GM12878 (cell line): ENCODE data around the gene HMCN2. TPM values are rescaled to one million over a fixed set of nuclear protein-coding genes. Genes with fewer than 3 reads are reported as not detected.
A peak's percentile ranks its signal among the peaks of the same experiment; 100 is the strongest.

Experiments used
- ATAC-seq: fragments of 200-7000 bp; cut with Tn5 transposase; 3 replicates; pipeline ENCODE4 v1.9.1; 2020; ENCODE audit warnings: mild to moderate bottlenecking, moderate library complexity
- BruUV-seq: library from RNA; stranded (reverse); fragments of 400-500 nt; replicated peaks from 2 replicates; lab custom pipeline; 2021; lab: Mats Ljungman, UMichigan
- CTCF ChIA-PET: fragments of 300-600 bp; sonication (Branson Sonifier 250); formaldehyde crosslinking; extraction: SDS; loops from one replicate; lab custom pipeline; 2021; ENCODE audit warnings: inconsistent platforms; lab: Yijun Ruan, JAX
- POLR2A ChIA-PET: fragments of 350-600 bp; formaldehyde crosslinking; extraction: SDS; loops from one replicate; lab custom pipeline; 2021; ENCODE audit warnings: inconsistent platforms; lab: Charles Lee
- RAD21 ChIA-PET: fragments of 300-600 bp; sonication (Branson Sonifier 250); formaldehyde crosslinking; loops from one replicate; lab custom pipeline; 2023; ENCODE audit warnings: antibody characterized with exemption; ENCODE audit not compliant: unreplicated experiment; lab: Charles Lee
- SMC1A ChIA-PET: fragments of 300-600 bp; sonication (Branson Sonifier 250); formaldehyde crosslinking; loops from one replicate; lab custom pipeline; 2023; ENCODE audit not compliant: unreplicated experiment, uncharacterized antibody; lab: Charles Lee
- DNase-seq: peaks from one replicate; pipeline ENCODE4 v3.0.0-alpha.2; 2011; ENCODE audit warnings: low read depth, low spot score
- FAIRE-seq: peaks from 3 replicates; lab custom pipeline; 2011; peaks lifted over from hg19 to GRCh38; lab: Jason Lieb, UNC
- H2AFZ ChIP-seq: 2 replicates; pipeline ENCODE4 v1.6.0; 2011; ENCODE audit warnings: low read depth, low read length, control low read depth; ENCODE audit not compliant: control insufficient read depth
- H3K27ac ChIP-seq: 2 replicates; pipeline ENCODE4 v1.5.1; 2011; ENCODE audit warnings: control low read depth; ENCODE audit not compliant: control insufficient read depth, insufficient read depth
- H3K27me3 ChIP-seq, 2 experiments: replicated peaks in 1 of 2; 2 replicates each; pipeline versions ENCODE4 v1.6.0 to v1.6.1; 2011; ENCODE audit warnings: low read length in 1 of 2; ENCODE audit not compliant: control insufficient read depth in 2 of 2, insufficient read depth in 2 of 2
- H3K36me3 ChIP-seq, 2 experiments: 2 replicates each; pipeline ENCODE4 v1.5.1; 2011; ENCODE audit warnings: low read length in 1 of 2; ENCODE audit not compliant: control insufficient read depth in 2 of 2, insufficient read depth in 2 of 2
- H3K4me1 ChIP-seq: 2 replicates; pipeline ENCODE4 v1.6.1; 2011; ENCODE audit warnings: mild to moderate bottlenecking, low read length, moderate library complexity, mixed read lengths; ENCODE audit not compliant: control insufficient read depth, insufficient read depth
- H3K4me2 ChIP-seq: 2 replicates; pipeline ENCODE4 v1.6.0; 2011; ENCODE audit warnings: control low read depth; ENCODE audit not compliant: control insufficient read depth, insufficient read depth
- H3K4me3 ChIP-seq: fragments of 200-600 bp; sonication (generic); 2 replicates; pipeline ENCODE4 v1.5.1; 2016
- H3K79me2 ChIP-seq: 2 replicates; pipeline ENCODE4 v1.6.0; 2011; ENCODE audit warnings: low read length; ENCODE audit not compliant: control insufficient read depth, insufficient read depth
- H3K9ac ChIP-seq: 2 replicates; pipeline ENCODE4 v1.8.0; 2011; ENCODE audit warnings: low read length, control low read depth, mixed read lengths; ENCODE audit not compliant: control insufficient read depth, insufficient read depth
- H3K9me3 ChIP-seq: replicated peaks from 3 replicates; pipeline ENCODE4 v1.5.1; 2011; ENCODE audit warnings: mild to moderate bottlenecking, low read length; ENCODE audit not compliant: control insufficient read depth, insufficient read depth
- H4K20me1 ChIP-seq: 2 replicates; pipeline ENCODE4 v1.6.0; 2011; ENCODE audit not compliant: control insufficient read depth, insufficient read depth
- BACH1 ChIP-seq: fragments of 450-650 bp; IDR thresholded peaks from 2 replicates; pipeline ENCODE4 v1.6.1; 2017; ENCODE audit warnings: mild to moderate bottlenecking, borderline replicate concordance
- CTCF ChIP-seq, 3 experiments: IDR thresholded peaks in 2 of 3; conservative IDR thresholded peaks in 1 of 3; 2 replicates each; pipeline ENCODE4 v1.5.1; 2011; ENCODE audit warnings: low read depth in 3 of 3, low read length in 3 of 3, mild to moderate bottlenecking in 3 of 3, control low read depth in 2 of 3, moderate library complexity in 2 of 3, inconsistent platforms in 1 of 3, mixed read lengths in 1 of 3; ENCODE audit not compliant: control insufficient read depth in 2 of 3, insufficient read depth in 1 of 3; ENCODE audit errors: extremely low read depth in 1 of 3
- SREBF2 ChIP-seq: IDR thresholded peaks from 2 replicates; pipeline ENCODE4 v1.6.1; 2012; ENCODE audit warnings: mild to moderate bottlenecking, low read length
- ZNF622 ChIP-seq: fragments of 450-650 bp; IDR thresholded peaks from 2 replicates; pipeline ENCODE4 v1.6.1; 2017; ENCODE audit warnings: mild to moderate bottlenecking, inconsistent platforms
- WGBS: methylation state at CpG from one replicate; pipeline ENCODE4 v1.1.6; 2016; ENCODE audit warnings: low lambda C conversion rate; ENCODE audit not compliant: insufficient replicate concordance, insufficient coverage; ENCODE audit errors: missing lambda C conversion rate; 5-methylcytosine and 5-hydroxymethylcytosine counted together
- in situ Hi-C: fragments of 300-500 bp; cut with MboI; formaldehyde crosslinking; loops from 9 replicates; pipeline ENCODE4 v1.14.3; 2018; ENCODE audit warnings: mixed read lengths
- intact Hi-C: fragments of 100-400 bp; cut with micrococcal nuclease; formaldehyde crosslinking; loops from one replicate; pipeline ENCODE4 v1.14.2; 2022; ENCODE audit not compliant: unreplicated experiment
- polyA plus RNA-seq, 11 experiments: library from polyadenylated mRNA; depleted of rRNA in 4 of 11; unstranded in 6 of 11; stranded (reverse) in 5 of 11; fragments of >200 nt; fragmentation: Nextera tagmentation in 4 of 11; fragmentation: Illumina TruSeq in 1 of 11; extraction: Ambion mirVana in 4 of 11; extraction: Trizol in 1 of 11; gene quantifications; 1 replicate in 1 of 11; 2 replicates in 10 of 11; pipeline versions ENCODE4 v1.2.1 to v1.2.3, GENCODE V29; 2011 to 2016; ENCODE audit warnings: inconsistent platforms in 2 of 11, missing spikeins in 2 of 11, low read depth in 1 of 11
- total RNA-seq, 4 experiments: library from RNA; depleted of rRNA in 3 of 4; stranded (reverse); fragments of >200 nt in 3 of 4; fragmentation: Illumina TruSeq in 1 of 4; extraction: Trizol in 1 of 4; gene quantifications; 2 replicates each; pipeline versions ENCODE4 v1.2.1 to v1.2.3, GENCODE V29; 2013 to 2021

Gene HMCN2
- total and polyA plus RNA-seq, 10 of the 15 experiments (the other 5 are each of a cell fraction or from before 2014, with no cell fraction given), result 0.04 TPM; not detected in 9

- CTCF ChIA-PET, result no interaction called here
- DNase-seq (no peak), FAIRE-seq (no peak), ATAC-seq (no peak)
- no TSS peak for BruUV-seq
- no peak overlapping the region for H2AFZ ChIP-seq
- TF ChIP-seq BACH1, result no peak
- TF ChIP-seq SREBF2, result no peak
- no peak overlapping the region for H3K27ac ChIP-seq
- no peak overlapping the region for H3K9ac ChIP-seq
- intact Hi-C loops (no loop called here), in situ Hi-C loops (no loop called here)
- RAD21 ChIA-PET, result no interaction called here
- POLR2A ChIA-PET, result no interaction called here
- H3K79me2 ChIP-seq, result no peaks in the 10 kb centered on the region
- H3K36me3 ChIP-seq, result no peaks in the 10 kb centered on the region
- no peaks in the 10 kb centered on the region for H3K4me1 ChIP-seq
- H3K27me3 ChIP-seq, result peaks cover 1 to 4% of the 10 kb centered on the region in 2 experiments; a peak in 3 of 4 replicates
- H3K9me3 ChIP-seq, result no peaks in the 10 kb centered on the region
- H3K4me2 ChIP-seq, result no peak overlapping the region
- H4K20me1 ChIP-seq, result no peaks in the 10 kb centered on the region
- SMC1A ChIA-PET, result no interaction called here
- no peak overlapping the region for H3K4me3 ChIP-seq
- WGBS, result 50% methylated on average over 16 of the region's 16 CpGs
These were observed 167.2 kb downstream of the HMCN2 start for GRCh38 chr9:130432796-130433167.

GRCh38 chr9:130433168-130433946, 167.8 kb downstream of the HMCN2 start:
- no peak overlapping the region for H3K27ac ChIP-seq
- H3K4me3 ChIP-seq, result no peak overlapping the region
- ChIA-PET POLR2A (no interaction called here), CTCF (no interaction called here), RAD21 (no interaction called here), SMC1A (no interaction called here)
- DNase-seq, result no peak
- H3K27me3 ChIP-seq, result peaks cover 1 to 4% of the 10 kb centered on the region in 2 experiments; a peak in 3 of 4 replicates
- TF ChIP-seq CTCF (IDR thresholded peaks at IDR 0.05 in 2 of 3, conservative IDR thresholded peaks at IDR 0.05 in 1 of 3; ENCODE audit: control insufficient read depth in 2 of 3, extremely low read depth in 1 of 3, insufficient read depth in 1 of 3, low read depth in 3 of 3, low read length in 3 of 3) (peak in 2 of 3 experiments; percentile 0 to 37; a peak in 1 of 6 replicates), ZNF622 (no peak)
- no peaks in the 10 kb centered on the region for H3K79me2 ChIP-seq
- no peaks in the 10 kb centered on the region for H4K20me1 ChIP-seq
- intact Hi-C loops (no loop called here), in situ Hi-C loops (no loop called here)
- H3K4me2 ChIP-seq, result no peak overlapping the region
- peak; percentile 71 for ATAC-seq
- no peak overlapping the region for H3K9ac ChIP-seq
- no peaks in the 10 kb centered on the region for H3K9me3 ChIP-seq
- FAIRE-seq, result no peak
- WGBS, result 43% methylated on average over 73 of the region's 92 CpGs
- H3K4me1 ChIP-seq, result no peaks in the 10 kb centered on the region
- H3K36me3 ChIP-seq, result no peaks in the 10 kb centered on the region
- BruUV-seq, result no TSS peak
- H2AFZ ChIP-seq, result no peak overlapping the region
